Measurements from ENCODE around the gene CALHM1. TPM values are rescaled to one million over a fixed set of nuclear protein-coding genes. Genes with fewer than 3 reads are reported as not detected.

CALHM1 gene
- total and polyA plus RNA-seq, 4 donors = not detected

DNA sequence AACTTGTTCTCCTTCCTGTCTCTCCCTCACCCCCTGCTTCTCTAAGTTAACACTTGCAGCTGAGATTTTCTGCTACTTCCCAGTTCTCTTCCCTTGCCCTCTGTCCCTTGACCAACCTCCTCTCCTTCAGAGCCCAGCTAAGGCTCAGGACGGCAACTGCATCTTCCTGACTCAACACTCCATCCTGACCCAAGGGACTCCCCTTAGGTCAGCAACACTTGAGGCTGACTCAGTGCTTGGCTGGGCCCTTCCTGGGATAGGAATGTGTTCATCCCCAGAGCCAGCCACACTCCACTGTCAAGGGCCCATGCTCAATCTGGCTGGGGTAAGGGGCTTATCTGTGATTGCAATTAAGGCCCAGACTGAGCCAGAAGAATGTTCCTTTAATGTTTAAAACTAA is 10.0 kb downstream of the CALHM1 start:
- peaks cover 3 to 35% (median 19%) of the 10 kb centered on the region in 4 donors for H3K36me3 ChIP-seq (ENCODE audit: control insufficient read depth in 4 of 4, insufficient read depth in 3 of 4, low read depth in 1 of 4, low read length in 3 of 4)
- H3K9me3 ChIP-seq (ENCODE audit: control insufficient read depth in 4 of 4, low read length in 3 of 4) = no peaks in the 10 kb centered on the region
- H3K27me3 ChIP-seq (ENCODE audit: control insufficient read depth in 4 of 4, insufficient read depth in 4 of 4, low read length in 3 of 4) = no peaks in the 10 kb centered on the region
- H3K27ac ChIP-seq (ENCODE audit: low read depth in 1 of 2, low read length in 2 of 2) = no peak overlapping the region
- peaks cover 0 to 5% (median 2%) of the 10 kb centered on the region in 4 donors for H3K4me1 ChIP-seq (ENCODE audit: control insufficient read depth in 4 of 4, insufficient read depth in 4 of 4, low read length in 3 of 4)
- H3K9ac ChIP-seq (ENCODE audit: low read depth in 1 of 2, low read length in 2 of 2) = no peak overlapping the region
- DNase-seq (ENCODE audit: low spot score) = no peak
- TF ChIP-seq, protein P1, sequence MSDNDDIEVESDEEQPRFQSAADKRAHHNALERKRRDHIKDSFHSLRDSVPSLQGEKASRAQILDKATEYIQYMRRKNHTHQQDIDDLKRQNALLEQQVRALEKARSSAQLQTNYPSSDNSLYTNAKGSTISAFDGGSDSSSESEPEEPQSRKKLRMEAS (IDR thresholded peaks at IDR 0.05) = no peak
- no peak for TF ChIP-seq FOXA1 (IDR thresholded peaks at IDR 0.05)
- TF ChIP-seq, protein P2, sequence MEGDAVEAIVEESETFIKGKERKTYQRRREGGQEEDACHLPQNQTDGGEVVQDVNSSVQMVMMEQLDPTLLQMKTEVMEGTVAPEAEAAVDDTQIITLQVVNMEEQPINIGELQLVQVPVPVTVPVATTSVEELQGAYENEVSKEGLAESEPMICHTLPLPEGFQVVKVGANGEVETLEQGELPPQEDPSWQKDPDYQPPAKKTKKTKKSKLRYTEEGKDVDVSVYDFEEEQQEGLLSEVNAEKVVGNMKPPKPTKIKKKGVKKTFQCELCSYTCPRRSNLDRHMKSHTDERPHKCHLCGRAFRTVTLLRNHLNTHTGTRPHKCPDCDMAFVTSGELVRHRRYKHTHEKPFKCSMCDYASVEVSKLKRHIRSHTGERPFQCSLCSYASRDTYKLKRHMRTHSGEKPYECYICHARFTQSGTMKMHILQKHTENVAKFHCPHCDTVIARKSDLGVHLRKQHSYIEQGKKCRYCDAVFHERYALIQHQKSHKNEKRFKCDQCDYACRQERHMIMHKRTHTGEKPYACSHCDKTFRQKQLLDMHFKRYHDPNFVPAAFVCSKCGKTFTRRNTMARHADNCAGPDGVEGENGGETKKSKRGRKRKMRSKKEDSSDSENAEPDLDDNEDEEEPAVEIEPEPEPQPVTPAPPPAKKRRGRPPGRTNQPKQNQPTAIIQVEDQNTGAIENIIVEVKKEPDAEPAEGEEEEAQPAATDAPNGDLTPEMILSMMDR (IDR thresholded peaks at IDR 0.05; ENCODE audit: low read depth, low read length, missing input control) = no peak
- TF ChIP-seq HNF4A (conservative IDR thresholded peaks at IDR 0.05) = no peak
- 72% methylated on average over 1 of the region's 1 CpG for WGBS
- no peak overlapping the region for H3K4me3 ChIP-seq (ENCODE audit: low read depth in 1 of 3, low read length in 3 of 3)

DNA sequence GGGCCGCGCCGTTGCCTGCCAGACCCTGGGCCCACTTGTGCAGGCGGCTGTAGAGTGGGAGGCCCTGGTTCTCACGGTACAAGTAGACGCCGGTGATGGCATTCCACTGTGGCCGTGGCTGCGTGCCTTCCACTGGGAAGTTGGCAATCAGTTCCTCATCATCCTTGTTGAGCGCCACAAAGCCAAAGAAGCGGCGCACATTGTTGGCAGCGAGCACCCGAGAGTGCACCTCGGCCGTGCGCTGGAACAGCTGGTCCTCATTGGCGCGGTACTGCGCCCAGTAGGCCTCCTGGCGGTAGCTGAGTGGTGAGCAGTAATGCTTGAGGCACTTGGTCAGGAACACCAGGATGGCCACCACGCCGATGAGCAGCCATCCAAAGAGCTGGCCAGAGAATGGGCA is 11.5 kb downstream of the CALHM1 start:
- TF ChIP-seq YY1 (IDR thresholded peaks at IDR 0.05) (no peak), HNF4A (conservative IDR thresholded peaks at IDR 0.05) (no peak), SP1 (IDR thresholded peaks at IDR 0.05) (no peak), RAD21 (IDR thresholded peaks at IDR 0.05) (no peak), GABPA (IDR thresholded peaks at IDR 0.05 in 1 of 2, conservative IDR thresholded peaks at IDR 0.05 in 1 of 2) (no peak), FOXA2 (IDR thresholded peaks at IDR 0.05) (no peak), TAF1 (conservative IDR thresholded peaks at IDR 0.05) (no peak), EGR1 (IDR thresholded peaks at IDR 0.05; ENCODE audit: low read depth in 2 of 2) (no peak), NR2F2 (IDR thresholded peaks at IDR 0.05) (no peak), HNF4G (IDR thresholded peaks at IDR 0.05) (no peak)
- H3K36me3 ChIP-seq (ENCODE audit: control insufficient read depth in 4 of 4, insufficient read depth in 3 of 4, low read depth in 1 of 4, low read length in 3 of 4) = peaks cover 4 to 51% (median 32%) of the 10 kb centered on the region in 4 donors
- WGBS = 98% methylated on average over 23 of the region's 23 CpGs
- peaks cover 0 to 5% (median 2%) of the 10 kb centered on the region in 4 donors for H3K4me1 ChIP-seq (ENCODE audit: control insufficient read depth in 4 of 4, insufficient read depth in 4 of 4, low read length in 3 of 4)
- H3K9ac ChIP-seq (ENCODE audit: low read depth in 1 of 2, low read length in 2 of 2) = no peak overlapping the region
- H3K4me3 ChIP-seq (ENCODE audit: low read depth in 1 of 3, low read length in 3 of 3) = no peak overlapping the region
- no peak overlapping the region for H3K27ac ChIP-seq (ENCODE audit: low read depth in 1 of 2, low read length in 2 of 2)
- no peaks in the 10 kb centered on the region for H3K27me3 ChIP-seq (ENCODE audit: control insufficient read depth in 4 of 4, insufficient read depth in 4 of 4, low read length in 3 of 4)
- H3K9me3 ChIP-seq (ENCODE audit: control insufficient read depth in 4 of 4, low read length in 3 of 4) = no peaks in the 10 kb centered on the region
- DNase-seq (ENCODE audit: low spot score) = no peak

DNA sequence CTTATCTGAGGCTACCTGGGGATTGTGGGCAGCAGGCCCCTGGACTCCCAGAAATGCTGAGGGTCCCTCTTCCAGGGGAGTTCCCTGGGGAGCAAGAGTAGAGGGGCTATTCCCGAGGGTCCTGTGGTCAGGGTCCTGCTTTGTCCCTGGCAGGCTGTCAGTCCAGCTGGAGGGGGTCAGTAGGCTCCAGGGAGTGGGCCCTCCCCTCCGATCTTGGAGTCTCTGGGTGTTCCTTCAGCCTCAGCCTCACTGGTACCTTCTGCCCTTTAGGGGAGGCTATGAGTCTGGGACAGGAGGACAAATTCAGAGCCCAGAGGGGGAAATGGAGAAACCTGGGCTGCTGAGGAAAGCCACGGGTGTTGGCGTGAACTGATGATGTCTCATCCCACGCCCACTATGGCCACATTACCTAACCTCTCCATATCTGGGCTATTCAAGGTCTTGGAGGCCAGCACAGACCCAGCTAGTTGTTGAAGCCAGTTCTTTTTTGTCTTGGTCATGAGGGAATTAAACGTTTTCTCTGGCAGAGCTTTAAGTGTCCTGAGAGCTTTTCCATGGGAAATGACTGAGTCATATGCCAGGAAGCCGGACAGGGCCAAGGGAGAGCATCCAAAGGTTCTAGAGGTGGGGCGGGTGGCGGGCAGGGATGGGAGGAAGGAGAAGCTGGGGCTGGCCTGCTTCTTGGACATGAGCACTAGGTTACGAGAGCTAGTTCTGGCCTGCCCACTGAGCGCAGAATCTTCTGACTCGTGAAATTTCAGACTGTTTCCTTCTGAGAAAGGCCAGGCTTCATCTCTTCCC is 12.7 kb downstream of the CALHM1 start:
- Histone ChIP-seq H3K27ac (ENCODE audit: low read depth in 1 of 2, low read length in 2 of 2) (peak overlapping the region; percentile 40 to 63), H3K4me3 (ENCODE audit: low read depth in 1 of 3, low read length in 3 of 3) (no peak overlapping the region), H3K36me3 (ENCODE audit: control insufficient read depth in 4 of 4, insufficient read depth in 3 of 4, low read depth in 1 of 4, low read length in 3 of 4) (peaks cover 4 to 63% (median 36%) of the 10 kb centered on the region in 4 donors), H3K4me1 (ENCODE audit: control insufficient read depth in 4 of 4, insufficient read depth in 4 of 4, low read length in 3 of 4) (peaks cover 0 to 4% (median 0%) of the 10 kb centered on the region in 4 donors), H3K9me3 (ENCODE audit: control insufficient read depth in 4 of 4, low read length in 3 of 4) (no peaks in the 10 kb centered on the region), H3K27me3 (ENCODE audit: control insufficient read depth in 4 of 4, insufficient read depth in 4 of 4, low read length in 3 of 4) (no peaks in the 10 kb centered on the region), H3K9ac (ENCODE audit: low read depth in 1 of 2, low read length in 2 of 2) (no peak overlapping the region)
- DNase-seq (ENCODE audit: low spot score) = no peak
- 83% methylated on average over 12 of the region's 12 CpGs for WGBS
- TF ChIP-seq NR2F2 (IDR thresholded peaks at IDR 0.05) (peak; percentile 89), HNF4G (IDR thresholded peaks at IDR 0.05) (no peak), SP1 (IDR thresholded peaks at IDR 0.05) (peak; percentile 20), TAF1 (conservative IDR thresholded peaks at IDR 0.05) (no peak), RXRA (IDR thresholded peaks at IDR 0.05) (peak in 1 of 2 donors; percentile 6)
- TF ChIP-seq, protein P3, sequence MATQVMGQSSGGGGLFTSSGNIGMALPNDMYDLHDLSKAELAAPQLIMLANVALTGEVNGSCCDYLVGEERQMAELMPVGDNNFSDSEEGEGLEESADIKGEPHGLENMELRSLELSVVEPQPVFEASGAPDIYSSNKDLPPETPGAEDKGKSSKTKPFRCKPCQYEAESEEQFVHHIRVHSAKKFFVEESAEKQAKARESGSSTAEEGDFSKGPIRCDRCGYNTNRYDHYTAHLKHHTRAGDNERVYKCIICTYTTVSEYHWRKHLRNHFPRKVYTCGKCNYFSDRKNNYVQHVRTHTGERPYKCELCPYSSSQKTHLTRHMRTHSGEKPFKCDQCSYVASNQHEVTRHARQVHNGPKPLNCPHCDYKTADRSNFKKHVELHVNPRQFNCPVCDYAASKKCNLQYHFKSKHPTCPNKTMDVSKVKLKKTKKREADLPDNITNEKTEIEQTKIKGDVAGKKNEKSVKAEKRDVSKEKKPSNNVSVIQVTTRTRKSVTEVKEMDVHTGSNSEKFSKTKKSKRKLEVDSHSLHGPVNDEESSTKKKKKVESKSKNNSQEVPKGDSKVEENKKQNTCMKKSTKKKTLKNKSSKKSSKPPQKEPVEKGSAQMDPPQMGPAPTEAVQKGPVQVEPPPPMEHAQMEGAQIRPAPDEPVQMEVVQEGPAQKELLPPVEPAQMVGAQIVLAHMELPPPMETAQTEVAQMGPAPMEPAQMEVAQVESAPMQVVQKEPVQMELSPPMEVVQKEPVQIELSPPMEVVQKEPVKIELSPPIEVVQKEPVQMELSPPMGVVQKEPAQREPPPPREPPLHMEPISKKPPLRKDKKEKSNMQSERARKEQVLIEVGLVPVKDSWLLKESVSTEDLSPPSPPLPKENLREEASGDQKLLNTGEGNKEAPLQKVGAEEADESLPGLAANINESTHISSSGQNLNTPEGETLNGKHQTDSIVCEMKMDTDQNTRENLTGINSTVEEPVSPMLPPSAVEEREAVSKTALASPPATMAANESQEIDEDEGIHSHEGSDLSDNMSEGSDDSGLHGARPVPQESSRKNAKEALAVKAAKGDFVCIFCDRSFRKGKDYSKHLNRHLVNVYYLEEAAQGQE (IDR thresholded peaks at IDR 0.05) = no peak
